Thyroid gland (tissue), 4 donors: ENCODE data around the gene PPID. TPM values are rescaled to one million over a fixed set of nuclear protein-coding genes. Genes with fewer than 3 reads are reported as not detected.

Experiments
- small RNA-seq: library from RNA; depleted of rRNA; stranded (forward); fragments of <200 nt; gene quantifications from one replicate; pipeline ENCODE3, GENCODE V24; 2016
- total RNA-seq, 4 donors: library from RNA; depleted of rRNA; stranded (reverse); fragments of >200 nt; gene quantifications; one replicate each; pipeline ENCODE4 v1.2.3, GENCODE V29; 2016

PPID gene
- total RNA-seq, 4 donors from 2014 or later, result 6.8 to 24.4 (median 19.9) TPM

Small RNA genes lying within 50 kb of the gene (small RNA-seq; reads per million reads assigned to genes)
- gene RF00012, result not detected

Other genes with a start within 250 kb of the PPID start
- gene RXFP1, start 201.5 kb downstream of the PPID start, total RNA-seq, result 1 to 10 TPM in 1 of 4 donors, under 1 TPM in 3; 0.13 to 3.5 (median 0.63) TPM
- 10 to 100 TPM; 12.6 to 15.4 (median 13.2) TPM for gene C4orf46, start 51.5 kb downstream of the PPID start, total RNA-seq
- gene ETFDH, start 51.1 kb downstream of the PPID start, total RNA-seq, result 10 to 100 TPM; 32.6 to 64.0 (median 52.3) TPM
- 10 to 100 TPM; 48.9 to 75.8 (median 63.2) TPM for gene FNIP2, start 45.6 kb upstream of the PPID start, total RNA-seq